ENCODE results near the gene GDI2.

- TF ChIP-seq CTCF (IDR thresholded peaks at IDR 0.05; ENCODE audit: low read length) = no peak
- no peak for TF ChIP-seq EZH2 (optimal IDR thresholded peaks at IDR 0.05; ENCODE audit: low read depth, low read length)
Measured at GRCh38 chr10:5805260-5805659, 8.0 kb downstream of the GDI2 start.

All from MM.1S (cell line).